GM12864 (cell line): ENCODE measurements around the gene AJAP1.

ENCODE experiments used
- DNase-seq: peaks from one replicate; pipeline ENCODE4 v3.0.0-alpha.2; 2011; ENCODE audit warnings: low read depth
- H3K4me3 ChIP-seq: 2 replicates; pipeline ENCODE4 v1.5.1; 2011; ENCODE audit warnings: mild to moderate bottlenecking, low read depth, low read length, control low read depth
- CTCF ChIP-seq: IDR thresholded peaks from 2 replicates; pipeline ENCODE4 v1.5.1; 2011; ENCODE audit warnings: low read depth, mild to moderate bottlenecking, moderate library complexity, low read length, control low read depth, inconsistent platforms; ENCODE audit errors: missing control alignments

Gene AJAP1

GRCh38 chr1:4754816-4755215 lies 100.4 kb downstream of the AJAP1 start:
- TF ChIP-seq CTCF: no peak
- DNase-seq: no peak
- no peak overlapping the region for H3K4me3 ChIP-seq

- DNase-seq: no peak
- H3K4me3 ChIP-seq: no peak overlapping the region
- no peak for TF ChIP-seq CTCF
Measured at GRCh38 chr1:4755301-4755845, 101.0 kb downstream of the AJAP1 start.

- no peak for DNase-seq
- TF ChIP-seq CTCF: no peak
- H3K4me3 ChIP-seq: no peak overlapping the region
Measured at GRCh38 chr1:4755864-4756504, 101.6 kb downstream of the AJAP1 start.

- no peak for DNase-seq
- no peak for TF ChIP-seq CTCF
- H3K4me3 ChIP-seq: no peak overlapping the region
Measured at GRCh38 chr1:4756851-4757580, 102.6 kb downstream of the AJAP1 start.

- H3K4me3 ChIP-seq: no peak overlapping the region
- no peak for TF ChIP-seq CTCF
- no peak for DNase-seq
Measured at GRCh38 chr1:4759671-4760070, 105.3 kb downstream of the AJAP1 start.

GRCh38 chr1:4760088-4760487 lies 105.7 kb downstream of the AJAP1 start:
- no peak overlapping the region for H3K4me3 ChIP-seq
- TF ChIP-seq CTCF: no peak
- no peak for DNase-seq
